Measurements from ENCODE around the gene SH3D19.

DNA sequence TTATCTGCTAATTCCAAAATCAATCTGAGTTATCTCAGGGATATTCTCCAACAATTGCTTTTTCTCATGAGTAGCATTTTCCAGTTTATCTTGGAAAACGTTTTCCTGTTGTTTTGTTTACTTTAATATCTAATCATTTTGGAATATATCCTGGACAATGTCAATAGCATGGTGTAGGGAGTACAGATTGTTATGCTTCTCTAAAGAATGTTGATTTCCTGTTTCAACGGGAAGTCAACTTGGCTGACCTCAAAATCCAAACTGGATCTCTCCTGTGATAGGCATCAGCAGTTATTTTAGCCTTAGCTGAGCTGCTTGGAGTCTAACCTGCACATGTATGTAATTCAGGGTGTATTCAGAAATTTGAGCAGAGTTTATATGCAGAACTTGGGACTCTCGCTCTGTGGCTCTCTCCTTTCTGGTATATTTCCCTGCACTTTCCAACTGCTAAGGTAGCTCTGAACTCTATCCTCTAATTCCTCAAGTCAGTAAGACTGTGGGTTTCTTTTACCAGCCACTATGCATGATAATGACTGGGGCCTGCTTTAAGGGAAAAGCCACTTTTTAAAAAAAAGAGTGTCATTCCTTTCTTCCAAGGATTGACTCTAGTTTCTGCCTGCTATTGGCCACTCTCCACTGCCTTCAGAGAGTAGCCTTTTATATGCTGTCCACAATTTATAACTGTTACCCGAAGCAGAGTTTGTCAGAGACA lies 40.7 kb downstream of the SH3D19 start:
- TF ChIP-seq CTCF (conservative IDR thresholded peaks at IDR 0.05; ENCODE audit: low read length) (no peak), EZH2phosphoT487 (IDR thresholded peaks at IDR 0.05; ENCODE audit: borderline replicate concordance) (no peak)

Data from Loucy (cell line).